Naive thymus-derived CD4-positive, alpha-beta T cell (primary cell): ENCODE data around the gene HVCN1. TPM values are rescaled to one million over a fixed set of nuclear protein-coding genes. Genes with fewer than 3 reads are reported as not detected.

Experiments used
- ATAC-seq: fragments of 150-1000 bp; cut with Tn5 transposase; 2 replicates; pipeline ENCODE4 v1.10.0; 2021; ENCODE audit warnings: mild to moderate bottlenecking, moderate library complexity
- CTCF ChIA-PET: fragments of 350-600 bp; sonication (Branson Sonifier 250); formaldehyde crosslinking; loops from one replicate; lab custom pipeline; 2021; ENCODE audit warnings: antibody characterized with exemption; lab: Charles Lee
- POLR2A ChIA-PET: fragments of 350-600 bp; sonication (Branson Sonifier 250); formaldehyde crosslinking; loops from one replicate; lab custom pipeline; 2021; ENCODE audit warnings: antibody characterized with exemption, inconsistent platforms; lab: Charles Lee
- DNase-seq, 9 donors: peaks; one replicate each; pipeline versions ENCODE4 v3.0.0 to v3.0.0-alpha.2; 2020 to 2022; ENCODE audit warnings: mixed read lengths in 1 of 9
- H3K27ac ChIP-seq: one replicate; pipeline ENCODE4 v1.7.0; 2013; ENCODE audit warnings: mild to moderate bottlenecking, low read depth, low read length, moderate library complexity
- H3K27me3 ChIP-seq, 2 donors: one replicate each; pipeline ENCODE4 v1.7.0; 2013; ENCODE audit warnings: low read length in 2 of 2, mild to moderate bottlenecking in 2 of 2, moderate library complexity in 2 of 2; ENCODE audit not compliant: control insufficient read depth in 2 of 2, insufficient read depth in 2 of 2
- H3K36me3 ChIP-seq, 3 experiments: 1 replicate in 2 of 3; 2 replicates in 1 of 3; pipeline ENCODE4 v1.7.0; 2013; ENCODE audit warnings: low read length in 3 of 3, mild to moderate bottlenecking in 3 of 3, moderate library complexity in 1 of 3; ENCODE audit not compliant: insufficient read depth in 3 of 3, control insufficient read depth in 2 of 3
- H3K4me1 ChIP-seq, 2 donors: one replicate each; pipeline ENCODE4 v1.7.0; 2013; ENCODE audit warnings: low read length in 2 of 2, mild to moderate bottlenecking in 2 of 2, moderate library complexity in 1 of 2; ENCODE audit not compliant: control insufficient read depth in 2 of 2, insufficient read depth in 2 of 2
- H3K4me3 ChIP-seq: 2 replicates; pipeline ENCODE4 v1.7.0; 2013; ENCODE audit warnings: mild to moderate bottlenecking, low read length
- H3K9me3 ChIP-seq, 3 experiments: 1 replicate in 2 of 3; 2 replicates in 1 of 3; pipeline ENCODE4 v1.7.0; 2013; ENCODE audit warnings: low read length in 3 of 3; ENCODE audit not compliant: control insufficient read depth in 2 of 3
- H3K27ac Mint-ChIP-seq, 9 donors: one replicate each; pipeline ENCODE4 v1.8.0; 2020 to 2022; ENCODE audit warnings: mixed read lengths in 9 of 9, mild to moderate bottlenecking in 8 of 9, moderate library complexity in 5 of 9, inconsistent platforms in 2 of 9
- H3K27me3 Mint-ChIP-seq, 5 donors: one replicate each; pipeline ENCODE4 v1.8.0; 2021 to 2022; ENCODE audit warnings: mixed read lengths in 5 of 5, mild to moderate bottlenecking in 1 of 5
- H3K36me3 Mint-ChIP-seq, 5 donors: one replicate each; pipeline ENCODE4 v1.8.0; 2020 to 2022; ENCODE audit warnings: mixed read lengths in 5 of 5, mild to moderate bottlenecking in 3 of 5, inconsistent platforms in 1 of 5
- H3K4me1 Mint-ChIP-seq, 7 donors: one replicate each; pipeline ENCODE4 v1.8.0; 2020 to 2022; ENCODE audit warnings: mixed read lengths in 7 of 7, mild to moderate bottlenecking in 3 of 7, inconsistent platforms in 1 of 7
- H3K4me3 Mint-ChIP-seq, 10 donors: one replicate each; pipeline ENCODE4 v1.8.0; 2020 to 2022; ENCODE audit warnings: mild to moderate bottlenecking in 10 of 10, mixed read lengths in 10 of 10, moderate library complexity in 6 of 10, inconsistent platforms in 2 of 10
- H3K9me3 Mint-ChIP-seq, 11 donors: one replicate each; pipeline ENCODE4 v1.8.0; 2020 to 2022; ENCODE audit warnings: mixed read lengths in 11 of 11, mild to moderate bottlenecking in 4 of 11, inconsistent platforms in 1 of 11, moderate library complexity in 1 of 11
- intact Hi-C, 2 donors: fragments of 100-400 bp; cut with micrococcal nuclease; formaldehyde crosslinking; loops; one replicate each; pipeline ENCODE4 v1.15.1; 2023
- polyA plus RNA-seq, 2 donors: library from polyadenylated mRNA; unstranded; fragments of 300-500 nt; fragmentation: Illumina TruSeq; gene quantifications; one replicate each; pipeline ENCODE4 v1.2.3, GENCODE V29; 2021
- total RNA-seq, 6 experiments: library from RNA in 5 of 6; stranded (reverse) in 5 of 6; gene quantifications; 1 replicate in 5 of 6; 2 replicates in 1 of 6; pipeline ENCODE4 v1.2.3 and lab custom pipeline; 2021 to 2026

Gene HVCN1
- total and polyA plus RNA-seq, 7 experiments from 2014 or later: 6.4 to 25.3 (median 14.2) TPM

GRCh38 chr12:110600254-110600653, 88.7 kb downstream of the HVCN1 start:
- intact Hi-C loops: loop anchor here (1.0 to 5.0 kb wide), 9 partner anchors 10 to 498 kb away; partner anchors contain the start of genes PPTC7 (in 1 of the 2), RAD9B (in 1 of the 2) and VPS29 (in 1 of the 2)
- Histone ChIP-seq H3K9me3 (no peaks in the 10 kb centered on the region), H3K36me3 (no peaks in the 10 kb centered on the region), H3K27ac (no peak overlapping the region), H3K4me1 (no peaks in the 10 kb centered on the region), H3K27me3 (no peaks in the 10 kb centered on the region), H3K4me3 (no peak overlapping the region)
- Mint-ChIP-seq H3K36me3 (no peaks in the 10 kb centered on the region), H3K27me3 (no peaks in the 10 kb centered on the region), H3K27ac (peak overlapping the region in 6 of 9 donors; percentile 6 to 63 (median 24)), H3K4me1 (peaks cover 4 to 21% (median 15%) of the 10 kb centered on the region in 7 donors), H3K4me3 (no peak overlapping the region), H3K9me3 (no peaks in the 10 kb centered on the region)
- CTCF ChIA-PET: interaction anchor here (0.6 to 8.8 kb wide), 30 partner anchors 10 to 552 kb away, joined by 3 to 171 read pairs (median 6); partner anchors contain the start of genes ARPC3, FAM216A, GPN3 and TCTN1
- POLR2A ChIA-PET: interaction anchor here (0.6 to 4.1 kb wide), 15 partner anchors 9 to 323 kb away, joined by 3 to 38 read pairs (median 4); partner anchors contain the start of genes ARPC3, FAM216A and GPN3
- peak; percentile 70 for ATAC-seq
- DNase-seq: peak in 7 of 9 donors; percentile 36 to 69 (median 56)

- H3K27me3 ChIP-seq: no peaks in the 10 kb centered on the region
- no peak for DNase-seq
- no peak overlapping the region for H3K27ac ChIP-seq
- ATAC-seq: no peak
- ChIA-PET CTCF (interaction anchor here (0.7 to 8.8 kb wide), 18 partner anchors 9 to 1021 kb away, joined by 3 to 171 read pairs (median 8); partner anchors contain the start of genes ARPC3, FAM216A, GPN3 and TCTN1), POLR2A (interaction anchor here (0.9 to 4.1 kb wide), 7 partner anchors 8 to 151 kb away, joined by 3 to 38 read pairs (median 5); partner anchors contain the start of genes ARPC3, FAM216A and GPN3)
- Mint-ChIP-seq H3K27me3 (no peaks in the 10 kb centered on the region), H3K27ac (peak overlapping the region in 3 of 9 donors; percentile 18 to 75 (median 24)), H3K4me1 (peaks cover 3 to 16% (median 10%) of the 10 kb centered on the region in 7 donors), H3K36me3 (no peaks in the 10 kb centered on the region), H3K9me3 (no peaks in the 10 kb centered on the region), H3K4me3 (no peak overlapping the region)
- H3K36me3 ChIP-seq: no peaks in the 10 kb centered on the region
- intact Hi-C loops: no loop called here
- no peaks in the 10 kb centered on the region for H3K4me1 ChIP-seq
- no peak overlapping the region for H3K4me3 ChIP-seq
- H3K9me3 ChIP-seq: no peaks in the 10 kb centered on the region
These were observed 89.6 kb downstream of the HVCN1 start for GRCh38 chr12:110599334-110599733.

Other genes starting within 250 kb of the HVCN1 start
- 100 to 1,000 TPM; 166 to 381 (median 187) TPM for gene ARPC3, start 238.8 kb downstream of the HVCN1 start, total RNA-seq
- gene ARPC3, start 238.8 kb downstream of the HVCN1 start, polyA plus RNA-seq: 100 to 1,000 TPM; 559 to 643 TPM
- gene GPN3, start 220.9 kb downstream of the HVCN1 start, total RNA-seq: 10 to 100 TPM in 3 of 5 experiments, 1 to 10 TPM in 2; 5.1 to 19.7 (median 14.6) TPM
- 10 to 100 TPM; 31.2 to 40.4 TPM for gene GPN3, start 220.9 kb downstream of the HVCN1 start, polyA plus RNA-seq
- 10 to 100 TPM in 4 of 5 experiments, 1 to 10 TPM in 1; 5.3 to 24.1 (median 23.0) TPM for gene FAM216A, start 220.3 kb downstream of the HVCN1 start, total RNA-seq
- 10 to 100 TPM; 10.8 to 14.2 TPM for gene FAM216A, start 220.3 kb downstream of the HVCN1 start, polyA plus RNA-seq
- gene VPS29, start 187.0 kb downstream of the HVCN1 start, total RNA-seq: 100 to 1,000 TPM in 3 of 5 experiments, 10 to 100 TPM in 2; 78.5 to 131 (median 115) TPM
- gene VPS29, start 187.0 kb downstream of the HVCN1 start, polyA plus RNA-seq: 100 to 1,000 TPM; 134 to 158 TPM
- gene RAD9B, start 186.8 kb downstream of the HVCN1 start, total RNA-seq: 1 to 10 TPM in 4 of 5 experiments, under 1 TPM in 1; 0.60 to 2.9 (median 1.1) TPM
- under 1 TPM; 0.53 to 0.98 TPM for gene RAD9B, start 186.8 kb downstream of the HVCN1 start, polyA plus RNA-seq
- gene PPTC7, start 105.8 kb downstream of the HVCN1 start, total RNA-seq: 10 to 100 TPM; 36.7 to 43.8 (median 38.8) TPM
- gene PPTC7, start 105.8 kb downstream of the HVCN1 start, polyA plus RNA-seq: 10 to 100 TPM in 1 of 2 donors, 1 to 10 TPM in 1; 9.7 to 10.7 TPM
- gene TCTN1, start 75.0 kb downstream of the HVCN1 start, total RNA-seq: 10 to 100 TPM in 3 of 5 experiments, 1 to 10 TPM in 2; 5.2 to 13.0 (median 10.2) TPM
- gene TCTN1, start 75.0 kb downstream of the HVCN1 start, polyA plus RNA-seq: 1 to 10 TPM; 4.2 to 8.8 TPM
- 100 to 1,000 TPM; 108 to 218 (median 145) TPM for gene PPP1CC, start 53.8 kb upstream of the HVCN1 start, total RNA-seq
- gene PPP1CC, start 53.8 kb upstream of the HVCN1 start, polyA plus RNA-seq: 100 to 1,000 TPM; 126 to 138 TPM
- gene CCDC63, start 157.9 kb upstream of the HVCN1 start, total RNA-seq: not detected
- gene CCDC63, start 157.9 kb upstream of the HVCN1 start, polyA plus RNA-seq: not detected
- gene MYL2, start 231.5 kb upstream of the HVCN1 start, total RNA-seq: not detected
- gene MYL2, start 231.5 kb upstream of the HVCN1 start, polyA plus RNA-seq: not detected